Loucy (cell line): ENCODE data around the gene DUSP7.
"Not testable (repeated sequence)": the region's sequence is repeated elsewhere in the genome, so short reads cannot be mapped to it uniquely, and the experiment has no call there.

ENCODE experiments used
- H2AFZ ChIP-seq: fragments of 200-600 bp; sonication (generic); 2 replicates; pipeline ENCODE4 v1.6.0; 2016; ENCODE audit warnings: antibody characterized with exemption, mild to moderate bottlenecking, low read length, moderate library complexity
- H3F3A ChIP-seq: fragments of 200-600 bp; 2 replicates; pipeline ENCODE4 v1.6.0; 2016; ENCODE audit warnings: antibody characterized with exemption, low read depth, mild to moderate bottlenecking
- H3K27me3 ChIP-seq: fragments of 200-600 bp; sonication (generic); 2 replicates; pipeline ENCODE4 v1.6.1; 2014; ENCODE audit warnings: low read length, mild to moderate bottlenecking; ENCODE audit not compliant: insufficient read depth, poor library complexity, severe bottlenecking
- H3K36me3 ChIP-seq: fragments of 200-600 bp; sonication (generic); 2 replicates; pipeline ENCODE4 v1.6.1; 2016; ENCODE audit warnings: low read length; ENCODE audit not compliant: insufficient read depth
- H3K4me1 ChIP-seq: fragments of 200-600 bp; sonication (generic); 2 replicates; pipeline ENCODE4 v1.5.1; 2014; ENCODE audit warnings: low read length, mild to moderate bottlenecking; ENCODE audit not compliant: insufficient read depth, poor library complexity, severe bottlenecking
- H3K4me2 ChIP-seq: fragments of 200-600 bp; sonication (generic); 2 replicates; pipeline ENCODE4 v1.6.0; 2014; ENCODE audit warnings: antibody characterized with exemption, low read length, low read depth, mild to moderate bottlenecking; ENCODE audit not compliant: poor library complexity, severe bottlenecking
- H3K4me3 ChIP-seq: fragments of 200-600 bp; sonication (generic); 2 replicates; pipeline ENCODE4 v1.5.1; 2014; ENCODE audit warnings: low read length, mild to moderate bottlenecking, mixed read lengths; ENCODE audit not compliant: poor library complexity, severe bottlenecking
- H3K79me2 ChIP-seq: fragments of 200-600 bp; sonication (generic); 2 replicates; pipeline ENCODE4 v1.6.1; 2014; ENCODE audit warnings: low read length; ENCODE audit not compliant: insufficient read depth
- H3K9ac ChIP-seq: fragments of 200-600 bp; sonication (generic); 2 replicates; pipeline ENCODE4 v1.6.0; 2014; ENCODE audit warnings: mild to moderate bottlenecking, low read depth, low read length, moderate library complexity; ENCODE audit not compliant: poor library complexity, severe bottlenecking
- H3K9me2 ChIP-seq: fragments of 200-600 bp; sonication (generic); replicated peaks from 2 replicates; pipeline ENCODE4 v1.6.1; 2016; ENCODE audit warnings: low read depth, low read length, mixed read lengths
- H3K9me3 ChIP-seq: fragments of 200-600 bp; sonication (generic); 2 replicates; pipeline ENCODE4 v1.6.1; 2014; ENCODE audit warnings: mild to moderate bottlenecking, antibody characterized with exemption, low read length, low read depth; ENCODE audit not compliant: insufficient read depth
- H4K20me1 ChIP-seq: fragments of 200-600 bp; sonication (generic); 2 replicates; pipeline ENCODE4 v1.6.0; 2014; ENCODE audit warnings: antibody characterized with exemption, low read length, mild to moderate bottlenecking; ENCODE audit not compliant: insufficient read depth, poor library complexity, severe bottlenecking
- EZH2phosphoT487 ChIP-seq: fragments of 200-600 bp; IDR thresholded peaks from 2 replicates; pipeline ENCODE4 v1.6.1; 2018; ENCODE audit warnings: antibody characterized with exemption, mild to moderate bottlenecking, moderate library complexity, borderline replicate concordance
- TF ChIP-seq, protein P1 (sequence below): fragments of 200-600 bp; sonication (generic); conservative IDR thresholded peaks from 2 replicates; pipeline ENCODE4 v1.5.1; 2014; ENCODE audit warnings: mild to moderate bottlenecking, antibody characterized with exemption, low read length

The DUSP7 gene

DNA sequence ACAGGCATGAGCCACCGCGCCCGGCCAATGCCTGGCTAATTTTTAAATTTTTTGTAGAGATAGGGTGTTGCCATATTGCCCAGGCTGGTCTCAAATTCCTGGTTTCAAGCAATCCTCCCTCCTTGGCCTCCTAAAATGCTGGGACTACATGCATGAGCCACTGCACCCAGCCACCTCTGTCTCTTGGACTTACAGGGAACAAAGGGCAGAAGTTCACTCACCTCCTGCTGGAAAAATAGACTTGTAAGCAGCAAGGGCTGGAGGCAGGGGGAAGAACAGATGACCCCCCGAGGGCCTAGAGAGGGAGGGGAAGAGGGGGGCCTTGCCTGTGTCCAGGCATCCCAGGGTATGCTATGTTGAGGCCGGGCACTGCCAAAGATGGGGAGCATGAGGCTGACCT lies 22.2 kb downstream of the DUSP7 start:
- H2AFZ ChIP-seq, result no peak overlapping the region
- no peaks in the 10 kb centered on the region for H4K20me1 ChIP-seq
- no peak overlapping the region for H3K9ac ChIP-seq
- H3K79me2 ChIP-seq, result no peaks in the 10 kb centered on the region
- no peaks in the 10 kb centered on the region for H3K4me1 ChIP-seq
- H3K4me3 ChIP-seq, result no peak overlapping the region
- no peaks in the 10 kb centered on the region for H3K36me3 ChIP-seq
- no peak overlapping the region for H3K4me2 ChIP-seq
- H3K27me3 ChIP-seq, result no peaks in the 10 kb centered on the region
- H3K9me3 ChIP-seq, result no peaks in the 10 kb centered on the region
- H3K9me2 ChIP-seq, result no peaks in the 10 kb centered on the region
- no peaks in the 10 kb centered on the region for H3F3A ChIP-seq
- TF ChIP-seq, protein P1, sequence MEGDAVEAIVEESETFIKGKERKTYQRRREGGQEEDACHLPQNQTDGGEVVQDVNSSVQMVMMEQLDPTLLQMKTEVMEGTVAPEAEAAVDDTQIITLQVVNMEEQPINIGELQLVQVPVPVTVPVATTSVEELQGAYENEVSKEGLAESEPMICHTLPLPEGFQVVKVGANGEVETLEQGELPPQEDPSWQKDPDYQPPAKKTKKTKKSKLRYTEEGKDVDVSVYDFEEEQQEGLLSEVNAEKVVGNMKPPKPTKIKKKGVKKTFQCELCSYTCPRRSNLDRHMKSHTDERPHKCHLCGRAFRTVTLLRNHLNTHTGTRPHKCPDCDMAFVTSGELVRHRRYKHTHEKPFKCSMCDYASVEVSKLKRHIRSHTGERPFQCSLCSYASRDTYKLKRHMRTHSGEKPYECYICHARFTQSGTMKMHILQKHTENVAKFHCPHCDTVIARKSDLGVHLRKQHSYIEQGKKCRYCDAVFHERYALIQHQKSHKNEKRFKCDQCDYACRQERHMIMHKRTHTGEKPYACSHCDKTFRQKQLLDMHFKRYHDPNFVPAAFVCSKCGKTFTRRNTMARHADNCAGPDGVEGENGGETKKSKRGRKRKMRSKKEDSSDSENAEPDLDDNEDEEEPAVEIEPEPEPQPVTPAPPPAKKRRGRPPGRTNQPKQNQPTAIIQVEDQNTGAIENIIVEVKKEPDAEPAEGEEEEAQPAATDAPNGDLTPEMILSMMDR, result no peak
- TF ChIP-seq EZH2phosphoT487, result no peak

DNA sequence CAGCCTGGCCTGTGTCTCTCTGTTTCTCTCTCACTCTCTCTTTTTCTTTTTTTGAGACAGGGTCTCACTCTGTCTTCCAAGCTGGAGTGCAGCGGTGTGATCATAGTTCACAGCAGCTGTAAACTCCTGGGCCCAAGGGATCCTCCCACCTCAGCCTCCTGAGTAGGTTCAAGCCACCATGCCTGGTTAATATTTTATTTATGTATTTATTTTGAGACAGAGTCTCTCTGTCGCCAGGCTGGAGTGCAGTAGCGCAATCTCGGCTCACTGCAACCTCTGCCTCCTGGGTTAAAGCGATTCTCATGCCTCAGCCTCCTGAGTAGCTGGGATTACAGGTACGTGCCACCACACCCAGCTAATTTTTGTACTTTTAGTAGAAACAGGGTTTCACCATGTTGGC lies 22.6 kb downstream of the DUSP7 start:
- not testable (repeated sequence) for H3K9ac ChIP-seq, H3K79me2 ChIP-seq, H3F3A ChIP-seq, H4K20me1 ChIP-seq, H3K36me3 ChIP-seq, H3K9me2 ChIP-seq, H3K9me3 ChIP-seq, H3K4me2 ChIP-seq, H3K4me3 ChIP-seq, H2AFZ ChIP-seq, H3K4me1 ChIP-seq, H3K27me3 ChIP-seq

DNA sequence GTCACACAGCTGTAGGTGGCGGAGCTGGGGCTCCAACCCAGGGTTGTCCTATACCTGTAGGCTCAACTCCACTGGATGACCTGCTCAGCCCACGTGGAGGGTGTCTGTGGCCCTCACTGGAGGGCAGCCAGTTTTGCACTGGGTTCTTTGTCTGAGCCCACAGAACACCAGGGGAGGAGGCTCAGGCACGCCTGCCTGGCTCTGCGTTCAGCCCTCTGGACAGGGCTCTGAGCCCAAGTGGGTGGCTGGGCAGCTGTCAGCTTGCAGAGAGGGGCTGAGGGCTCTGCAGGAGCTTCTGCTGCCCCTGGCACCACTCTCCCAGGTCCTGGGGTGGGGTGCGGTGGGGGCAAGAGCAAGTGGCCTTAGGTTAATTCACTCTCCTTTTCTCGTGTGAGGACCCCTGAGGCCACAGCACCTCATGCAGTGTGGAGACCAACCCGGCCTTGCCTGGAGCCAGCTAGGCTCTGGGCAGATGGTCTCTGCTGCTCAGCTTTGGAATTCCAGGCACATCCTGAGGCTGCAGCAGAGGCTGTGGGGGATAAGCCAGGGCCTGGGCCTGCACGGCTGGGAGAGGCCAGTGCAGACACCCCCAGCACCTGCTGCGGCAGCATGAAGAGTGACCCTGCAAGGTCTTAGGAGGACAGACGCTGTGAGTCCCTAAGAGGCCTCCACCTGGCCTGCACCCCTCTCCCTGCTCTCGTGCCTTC lies 23.5 kb downstream of the DUSP7 start:
- no peak overlapping the region for H3K4me3 ChIP-seq
- TF ChIP-seq, protein P1, result no peak
- TF ChIP-seq EZH2phosphoT487, result no peak
- H3K9me3 ChIP-seq, result no peaks in the 10 kb centered on the region
- H3F3A ChIP-seq, result no peaks in the 10 kb centered on the region
- no peaks in the 10 kb centered on the region for H3K9me2 ChIP-seq
- no peaks in the 10 kb centered on the region for H3K4me1 ChIP-seq
- H3K79me2 ChIP-seq, result no peaks in the 10 kb centered on the region
- no peak overlapping the region for H3K9ac ChIP-seq
- H3K4me2 ChIP-seq, result no peak overlapping the region
- H4K20me1 ChIP-seq, result no peaks in the 10 kb centered on the region
- no peak overlapping the region for H2AFZ ChIP-seq
- no peaks in the 10 kb centered on the region for H3K27me3 ChIP-seq
- no peaks in the 10 kb centered on the region for H3K36me3 ChIP-seq

DNA sequence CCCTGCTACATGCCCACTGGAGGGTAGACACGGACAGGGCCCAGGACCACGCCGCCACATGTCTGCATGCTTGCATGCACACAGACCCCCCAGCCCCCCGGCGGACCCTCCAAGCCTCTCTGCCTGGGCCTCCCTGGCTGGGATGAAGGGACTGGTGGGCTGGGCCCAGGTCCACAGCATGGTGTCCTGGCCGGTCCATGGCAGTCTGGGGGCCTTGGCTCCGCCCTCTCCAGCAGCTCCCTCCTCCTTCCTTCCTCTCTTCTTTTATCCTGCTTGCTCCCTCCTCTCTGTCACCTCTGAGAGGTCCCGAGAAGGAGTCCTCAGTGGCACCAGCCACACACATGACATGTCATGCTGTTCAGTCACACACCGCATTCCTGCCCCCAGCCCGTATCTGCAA lies 24.5 kb downstream of the DUSP7 start:
- no peaks in the 10 kb centered on the region for H3K27me3 ChIP-seq
- H3K4me3 ChIP-seq, result no peak overlapping the region
- no peaks in the 10 kb centered on the region for H3K36me3 ChIP-seq
- H3K9ac ChIP-seq, result no peak overlapping the region
- TF ChIP-seq EZH2phosphoT487, result no peak
- no peaks in the 10 kb centered on the region for H3F3A ChIP-seq
- H3K9me3 ChIP-seq, result no peaks in the 10 kb centered on the region
- H2AFZ ChIP-seq, result no peak overlapping the region
- H3K79me2 ChIP-seq, result no peaks in the 10 kb centered on the region
- no peaks in the 10 kb centered on the region for H4K20me1 ChIP-seq
- H3K9me2 ChIP-seq, result no peaks in the 10 kb centered on the region
- H3K4me1 ChIP-seq, result no peaks in the 10 kb centered on the region
- no peak overlapping the region for H3K4me2 ChIP-seq
